ENCODE measurements around the gene HEXD.
A peak's percentile ranks its signal among the peaks of the same experiment; 100 is the strongest.
"Not testable (repeated sequence)": the region's sequence is repeated elsewhere in the genome, so short reads cannot be mapped to it uniquely, and the experiment has no call there.

HEXD gene

DNA sequence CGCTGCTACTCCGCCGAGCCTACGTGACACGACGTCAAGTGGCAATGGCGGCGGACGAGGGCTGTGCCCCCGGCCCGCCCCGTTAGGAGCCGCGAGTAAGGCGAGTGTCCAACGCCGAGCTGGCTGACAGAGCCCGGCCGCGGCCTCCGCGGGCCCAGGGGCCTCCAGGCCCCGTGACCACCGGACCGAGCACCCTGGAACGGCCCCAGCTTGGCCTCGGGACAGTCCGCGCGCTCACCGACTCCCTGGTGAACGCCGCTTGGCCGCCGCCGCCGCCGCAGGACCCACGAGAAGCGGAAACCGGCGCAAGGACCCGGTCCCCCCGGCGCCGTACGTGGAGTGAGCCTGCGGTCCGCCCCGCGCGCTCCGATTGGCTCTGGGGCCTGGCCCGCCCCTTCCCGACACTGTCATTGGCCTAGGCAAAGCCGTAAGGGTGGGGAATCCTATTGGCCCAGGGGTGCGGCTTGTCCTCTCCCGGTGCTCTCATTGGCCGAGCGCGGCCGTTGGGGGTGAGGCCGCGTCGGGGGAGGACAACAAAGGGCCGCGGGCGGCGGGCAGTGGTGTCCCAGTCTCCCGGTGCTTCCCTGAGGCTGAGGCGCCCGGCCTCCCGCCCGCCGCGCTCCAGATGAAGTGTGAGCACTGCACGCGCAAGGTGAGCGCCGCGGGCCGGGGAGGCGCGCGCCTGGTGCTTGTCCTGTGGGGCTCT is 40.2 kb downstream of the HEXD start, which contains the start of gene NARF:
Gene NARF, plus strand, starts transcription at position 563 of the 706 bp plus-strand sequence. Its CDS starts 63 bp downstream, at position 626.
- DNase-seq (ENCODE audit: low spot score), result peak; percentile 99

DNA sequence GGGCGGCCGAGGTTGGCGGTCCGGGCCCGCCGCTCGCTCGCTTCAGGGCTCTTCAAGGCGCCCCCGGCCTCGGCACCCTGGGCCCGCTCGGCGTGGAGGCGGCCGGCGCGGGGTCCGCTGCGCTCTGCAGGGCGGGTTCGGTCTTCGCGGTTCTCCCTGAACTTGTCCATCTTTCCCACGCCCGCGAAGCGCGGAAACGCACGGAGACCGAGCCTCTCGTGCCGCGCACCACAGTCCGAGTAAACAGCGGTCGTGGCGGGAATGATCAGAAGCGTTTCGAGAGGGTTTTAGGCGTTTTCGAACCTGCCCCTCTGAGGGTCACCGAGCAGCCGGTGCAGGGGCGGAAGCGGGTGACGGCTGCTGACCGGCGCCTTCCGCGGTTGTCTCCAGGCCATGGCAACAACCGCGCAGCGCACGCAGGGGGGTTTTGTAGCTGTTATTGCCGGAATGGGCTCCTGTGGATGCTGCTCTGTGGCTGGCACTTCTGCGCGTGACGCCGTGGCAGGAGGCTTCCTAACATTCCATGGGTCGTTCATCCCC is 40.8 kb downstream of the HEXD start:
- DNase-seq (ENCODE audit: low spot score), result no peak

GRCh38 chr17:82459936-82460335 is 41.8 kb downstream of the HEXD start:
- DNase-seq (ENCODE audit: low spot score), result not testable (repeated sequence)

DNA sequence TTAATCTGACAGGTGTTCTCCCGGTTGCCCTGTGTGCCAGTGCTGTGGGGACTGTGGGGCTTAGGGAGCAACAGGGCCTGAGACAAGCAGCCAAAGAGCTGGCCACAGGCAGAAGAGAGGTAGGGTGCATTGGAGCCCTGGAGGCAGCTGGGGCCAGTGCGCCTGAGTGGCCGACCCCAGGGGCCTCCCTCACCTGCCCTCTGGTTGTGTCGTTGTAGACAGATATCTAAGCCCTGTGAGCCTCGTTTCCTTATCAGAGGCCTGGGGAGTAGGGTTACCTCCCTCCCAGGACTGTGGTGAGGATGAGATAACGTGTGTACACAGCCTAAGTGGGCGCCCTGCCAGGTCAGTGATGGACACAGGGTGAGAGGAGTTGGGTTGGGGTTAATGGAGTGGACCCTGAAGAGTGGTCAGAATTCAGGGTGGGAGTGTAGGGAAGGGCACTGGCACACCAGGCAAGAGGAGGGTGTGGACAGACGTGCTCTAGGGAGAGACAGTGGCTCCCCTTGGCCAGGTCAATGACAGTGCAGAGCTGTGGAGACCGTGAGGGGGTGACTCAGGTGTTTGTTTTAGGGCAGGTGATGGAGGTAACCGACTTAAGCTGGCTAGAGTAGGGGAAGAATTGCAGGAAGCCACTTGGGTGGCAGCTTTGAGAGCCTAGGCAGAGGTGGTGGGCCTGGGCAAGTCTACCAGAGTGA is 43.8 kb downstream of the HEXD start:
- no peak for DNase-seq (ENCODE audit: low spot score)

DNA sequence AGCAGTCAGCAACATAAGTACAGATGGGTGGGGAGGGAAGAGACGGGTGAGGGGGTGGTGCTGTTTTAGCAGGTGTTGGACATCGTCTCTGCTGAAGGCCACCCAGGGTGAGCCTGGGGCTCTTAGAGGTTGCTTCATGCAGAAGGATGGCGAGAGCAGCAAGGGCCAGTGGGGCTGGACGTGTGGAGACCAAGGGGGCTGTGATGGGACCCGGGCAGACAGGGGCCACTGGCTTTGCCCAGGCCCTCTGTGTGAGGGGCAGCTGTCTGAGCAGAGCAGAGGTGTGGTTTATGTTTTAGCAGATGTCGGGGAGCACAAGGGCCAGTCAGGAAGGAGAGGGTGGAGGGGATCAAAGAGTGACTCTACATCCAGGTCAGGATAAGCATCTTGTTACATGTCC is 45.2 kb downstream of the HEXD start:
- no peak for DNase-seq (ENCODE audit: low spot score)

DNA sequence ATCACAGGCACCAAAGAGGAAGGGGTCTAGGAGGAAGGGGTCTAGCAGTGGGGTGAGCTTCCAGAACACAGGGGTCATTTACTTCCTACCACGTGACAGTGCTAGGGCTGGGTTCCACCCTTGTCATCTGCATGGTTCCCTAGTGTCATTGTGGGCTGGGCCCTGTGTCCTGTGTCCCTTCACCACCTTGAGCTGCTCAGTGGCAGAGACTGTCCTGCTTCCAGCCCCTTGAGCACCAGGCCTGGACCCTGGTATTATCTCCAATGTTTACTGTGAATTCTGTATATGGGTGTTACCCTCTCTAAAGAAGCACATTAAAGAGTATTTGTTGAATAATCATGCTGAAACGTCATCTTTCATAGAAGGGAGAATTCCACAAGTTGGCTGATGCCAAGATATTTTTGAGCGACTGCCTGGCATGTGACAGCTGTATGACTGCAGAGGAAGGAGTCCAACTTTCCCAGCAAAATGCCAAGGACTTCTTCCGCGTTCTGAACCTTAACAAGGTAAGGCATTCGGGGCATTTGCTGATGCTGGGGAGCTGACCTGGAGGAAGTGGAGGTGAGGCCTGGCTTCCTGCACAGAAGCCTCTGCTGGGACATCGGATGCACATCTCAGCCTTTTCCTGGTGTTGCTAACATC is 45.9 kb downstream of the HEXD start:
- no peak for DNase-seq (ENCODE audit: low spot score)

DNA sequence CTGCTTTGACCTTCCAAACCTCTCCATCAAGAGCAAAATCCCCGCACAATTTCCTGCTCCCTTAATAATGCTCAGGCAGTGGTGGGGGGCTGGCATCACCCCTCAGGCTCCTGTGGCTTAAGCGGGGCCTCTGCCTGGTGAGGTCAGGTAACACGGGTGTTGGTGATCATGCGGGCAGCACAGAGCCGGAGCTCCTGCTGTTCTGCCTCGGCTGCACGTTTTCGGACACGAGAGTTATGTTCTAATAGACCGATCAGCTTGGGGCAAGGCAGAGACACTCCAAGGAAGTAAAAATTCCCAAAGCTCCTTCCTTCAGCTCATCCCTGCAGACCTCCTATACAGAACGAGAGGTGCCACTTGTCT is 46.4 kb downstream of the HEXD start:
- DNase-seq (ENCODE audit: low spot score), result no peak

DNA sequence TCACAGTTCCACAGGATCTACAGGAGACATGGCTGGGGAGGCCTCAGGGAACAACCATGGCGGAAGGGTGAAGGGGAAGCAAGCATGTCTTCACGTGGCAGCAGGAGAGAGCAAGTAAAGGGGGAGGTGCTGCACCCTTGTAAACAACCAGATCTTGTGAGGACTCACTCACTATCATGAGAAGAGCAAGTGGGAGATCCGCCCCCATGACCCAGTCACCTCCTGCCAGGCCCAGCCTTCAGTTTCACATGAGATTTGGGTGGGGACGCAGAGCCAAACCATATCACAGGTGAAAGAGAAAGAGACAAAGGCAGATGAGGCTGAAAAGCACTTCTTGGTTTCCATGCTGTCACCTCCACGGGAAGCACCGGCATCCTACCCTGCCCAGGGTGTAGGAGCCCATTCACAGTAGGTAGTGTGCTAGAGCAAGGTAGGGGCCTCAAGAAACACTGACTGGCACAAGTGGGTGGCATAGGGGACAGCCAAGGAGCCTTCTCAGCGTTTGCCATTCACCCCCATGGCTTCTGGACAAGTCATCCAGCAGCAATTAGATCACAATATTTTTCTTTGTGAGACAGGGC is 47.0 kb downstream of the HEXD start:
- DNase-seq (ENCODE audit: low spot score), result no peak

GRCh38 chr17:82468692-82469091 is 50.5 kb downstream of the HEXD start:
- DNase-seq (ENCODE audit: low spot score), result no peak

GRCh38 chr17:82470065-82470464 is 51.9 kb downstream of the HEXD start:
- no peak for DNase-seq (ENCODE audit: low spot score)

- DNase-seq (ENCODE audit: low spot score), result no peak
Measured at GRCh38 chr17:82474223-82475010, 56.3 kb downstream of the HEXD start.

- no peak for DNase-seq (ENCODE audit: low spot score)
Measured at GRCh38 chr17:82475458-82475857, 57.3 kb downstream of the HEXD start.

DNA sequence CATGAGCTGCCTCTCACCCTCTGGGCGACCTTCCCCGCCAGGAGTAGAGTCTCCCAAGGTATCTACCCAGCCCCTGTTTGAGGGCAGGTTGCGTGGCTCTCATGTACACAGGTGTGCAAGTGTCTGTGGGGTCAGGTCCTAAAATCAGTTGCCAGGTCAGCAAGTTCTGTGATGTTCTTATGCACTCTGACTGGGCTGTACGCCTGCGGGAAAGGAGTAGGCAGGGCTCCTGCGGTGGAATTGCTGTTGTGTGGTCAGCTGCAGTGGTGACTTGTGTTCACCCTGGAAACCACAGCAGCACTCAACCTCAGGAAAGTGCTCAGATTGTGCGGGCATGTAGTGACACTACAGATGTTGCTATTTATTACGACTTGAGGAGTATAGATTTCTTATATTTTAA is 59.8 kb downstream of the HEXD start:
- no peak for DNase-seq (ENCODE audit: low spot score)

DNA sequence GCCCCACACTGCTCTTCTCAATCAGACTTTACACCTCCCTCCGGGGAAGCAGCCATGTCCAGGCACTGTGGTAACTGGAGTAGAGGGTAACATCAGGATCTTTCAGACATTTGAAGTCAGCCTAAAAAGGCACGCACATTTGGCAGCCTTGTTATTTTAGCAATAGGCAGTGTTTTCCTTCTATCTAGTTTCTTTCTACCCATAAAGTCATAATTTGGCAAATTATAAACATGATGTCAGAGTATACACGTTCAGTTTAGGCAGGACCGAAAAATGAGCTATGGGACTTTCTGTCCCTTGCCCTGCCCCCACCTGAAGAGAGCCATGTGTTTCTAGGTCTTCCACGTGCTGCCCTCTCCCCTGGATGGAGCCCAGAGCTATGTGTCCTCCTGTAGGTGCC is 61.5 kb downstream of the HEXD start:
- no peak for DNase-seq (ENCODE audit: low spot score)

GRCh38 chr17:82480318-82480717 is 62.2 kb downstream of the HEXD start:
- no peak for DNase-seq (ENCODE audit: low spot score)

- no peak for DNase-seq (ENCODE audit: low spot score)
Measured at GRCh38 chr17:82483204-82483660, 65.1 kb downstream of the HEXD start.

DNA sequence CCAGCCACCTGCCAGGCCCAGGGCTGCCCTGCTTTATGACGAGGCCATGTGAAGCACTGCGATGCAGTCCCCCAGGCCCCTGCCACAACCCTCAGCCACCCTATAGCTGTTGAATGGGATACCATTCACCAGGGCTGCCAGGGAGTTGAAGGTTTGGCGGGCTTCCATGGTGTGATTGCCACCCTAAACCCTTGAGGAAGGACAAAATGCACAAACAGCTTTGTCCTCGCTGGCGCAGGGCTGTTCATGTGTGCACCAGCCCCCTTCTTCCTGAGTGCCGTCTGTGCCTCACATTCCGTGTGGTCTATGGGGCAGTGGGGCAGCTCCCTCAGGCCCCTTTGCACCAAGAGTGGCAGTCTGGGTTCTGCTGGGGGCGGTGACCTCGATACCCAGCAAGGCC is 65.7 kb downstream of the HEXD start:
- no peak for DNase-seq (ENCODE audit: low spot score)

- no peak for DNase-seq (ENCODE audit: low spot score)
Measured at GRCh38 chr17:82486231-82487094, 68.3 kb downstream of the HEXD start.

DNA sequence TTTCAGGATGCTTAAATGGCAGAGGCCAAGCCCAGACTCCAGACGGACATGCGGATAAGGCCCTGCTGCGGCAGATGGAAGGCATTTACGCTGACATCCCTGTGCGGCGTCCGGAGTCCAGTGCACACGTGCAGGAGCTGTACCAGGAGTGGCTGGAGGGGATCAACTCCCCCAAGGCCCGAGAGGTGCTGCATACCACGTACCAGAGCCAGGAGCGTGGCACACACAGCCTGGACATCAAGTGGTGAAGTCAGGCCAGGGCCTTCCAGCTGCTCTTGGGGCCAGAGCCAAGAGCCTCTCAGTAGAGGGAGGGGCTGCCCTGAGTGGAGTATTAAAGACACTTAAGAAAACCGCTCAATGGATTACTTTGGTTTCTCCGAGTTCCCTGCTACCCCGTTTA is 69.8 kb downstream of the HEXD start:
- no peak for DNase-seq (ENCODE audit: low spot score)

GRCh38 chr17:82489117-82489516 is 71.0 kb downstream of the HEXD start:
- no peak for DNase-seq (ENCODE audit: low spot score)

Measured in left forelimb (tissue), 1 donor.